Endothelial cell of umbilical vein (primary cell): ENCODE data around the gene BRCA2. TPM values are rescaled to one million over a fixed set of nuclear protein-coding genes. Genes with fewer than 3 reads are reported as not detected.

ENCODE experiments used
- BruUV-seq: library from RNA; stranded (reverse); fragments of 400-500 nt; replicated peaks from 2 replicates; lab custom pipeline; 2021; lab: Mats Ljungman, UMichigan
- CTCF ChIA-PET: fragments of 300-600, 350-600 bp; sonication (Branson Sonifier 250); formaldehyde crosslinking; loops from one replicate; lab custom pipeline; 2021; ENCODE audit warnings: antibody characterized with exemption, inconsistent platforms; lab: Charles Lee
- POLR2A ChIA-PET: fragments of 300-600, 350-600 bp; sonication (Branson Sonifier 250); formaldehyde crosslinking; loops from one replicate; lab custom pipeline; 2021; ENCODE audit warnings: antibody characterized with exemption, inconsistent platforms; lab: Charles Lee
- DNase-seq: peaks from one replicate; pipeline ENCODE4 v3.0.0-alpha.2; 2011; ENCODE audit warnings: low read depth, low spot score
- FAIRE-seq: peaks from 2 replicates; lab custom pipeline; 2011; peaks lifted over from hg19 to GRCh38; lab: Jason Lieb, UNC
- H2AFZ ChIP-seq: 2 replicates; pipeline ENCODE4 v1.6.0; 2012; ENCODE audit warnings: low read depth, low read length, control low read depth, inconsistent platforms
- H3K27ac ChIP-seq: 2 replicates; pipeline ENCODE4 v1.5.1; 2011; ENCODE audit warnings: low read depth, mild to moderate bottlenecking, control low read depth, low read length, moderate library complexity; ENCODE audit not compliant: insufficient read depth
- H3K27me3 ChIP-seq, 2 experiments: 2 replicates each; pipeline versions ENCODE4 v1.6.0 to v1.6.1; 2011; ENCODE audit warnings: low read length in 2 of 2, mixed read lengths in 1 of 2; ENCODE audit not compliant: control insufficient read depth in 2 of 2, insufficient read depth in 2 of 2
- H3K36me3 ChIP-seq, 2 experiments: 2 replicates in 1 of 2; 3 replicates in 1 of 2; pipeline ENCODE4 v1.5.1; 2011; ENCODE audit warnings: low read length in 2 of 2, mild to moderate bottlenecking in 1 of 2, moderate library complexity in 1 of 2; ENCODE audit not compliant: control insufficient read depth in 2 of 2, insufficient read depth in 2 of 2; ENCODE audit errors: extremely low read depth in 1 of 2
- H3K4me1 ChIP-seq: 3 replicates; pipeline ENCODE4 v1.5.1; 2011; ENCODE audit warnings: mild to moderate bottlenecking, low read length; ENCODE audit not compliant: control insufficient read depth, insufficient read depth; ENCODE audit errors: extremely low read depth
- H3K4me2 ChIP-seq: 2 replicates; pipeline ENCODE4 v1.6.1; 2011; ENCODE audit warnings: low read length, control low read depth, mixed read lengths; ENCODE audit not compliant: insufficient read depth
- H3K4me3 ChIP-seq, 3 experiments: fragments of 200-600 bp in 1 of 3; sonication (generic), shearing (Covaris generic) in 1 of 3; replicated peaks in 1 of 3; 2 replicates each; pipeline ENCODE4 v1.5.1; 2011 to 2016; ENCODE audit warnings: control low read depth in 3 of 3, low read length in 3 of 3, mild to moderate bottlenecking in 2 of 3, inconsistent platforms in 1 of 3, low read depth in 1 of 3, moderate library complexity in 1 of 3; ENCODE audit not compliant: insufficient read depth in 1 of 3
- H3K79me2 ChIP-seq: 2 replicates; pipeline ENCODE4 v1.6.0; 2012; ENCODE audit warnings: low read length, inconsistent platforms; ENCODE audit not compliant: control insufficient read depth, insufficient read depth
- H3K9ac ChIP-seq: replicated peaks from 2 replicates; pipeline ENCODE3; 2011; ENCODE audit warnings: low read length, control low read depth; ENCODE audit not compliant: insufficient read depth; ENCODE audit errors: extremely low read depth
- H3K9me1 ChIP-seq: replicated peaks from 3 replicates; pipeline ENCODE4 v1.6.0; 2011; ENCODE audit warnings: mild to moderate bottlenecking, low read length; ENCODE audit not compliant: control insufficient read depth, insufficient read depth; ENCODE audit errors: extremely low read depth
- H3K9me3 ChIP-seq: replicated peaks from 2 replicates; pipeline ENCODE4 v1.5.1; 2012; ENCODE audit warnings: low read length, inconsistent platforms; ENCODE audit not compliant: control insufficient read depth, insufficient read depth
- H4K20me1 ChIP-seq: replicated peaks from 2 replicates; pipeline ENCODE3; 2011; ENCODE audit warnings: mild to moderate bottlenecking, low read length; ENCODE audit not compliant: control insufficient read depth, insufficient read depth; ENCODE audit errors: extremely low read depth
- CTCF ChIP-seq, 2 donors: IDR thresholded peaks; 1 replicate in 1 of 2; 2 replicates in 1 of 2; pipeline ENCODE4 v1.5.1; 2011; ENCODE audit warnings: low read length in 2 of 2, mild to moderate bottlenecking in 2 of 2, moderate library complexity in 2 of 2, control low read depth in 1 of 2, inconsistent platforms in 1 of 2, low read depth in 1 of 2; ENCODE audit not compliant: insufficient read depth in 1 of 2; ENCODE audit errors: extremely low read depth in 1 of 2
- EZH2 ChIP-seq: IDR thresholded peaks from 2 replicates; pipeline ENCODE4 v1.6.1; 2012; ENCODE audit warnings: borderline replicate concordance, low read depth, mild to moderate bottlenecking, moderate library complexity, low read length, inconsistent platforms; ENCODE audit not compliant: severe bottlenecking
- FOS ChIP-seq: IDR thresholded peaks from 2 replicates; pipeline ENCODE4 v1.6.1; 2011; ENCODE audit warnings: mild to moderate bottlenecking, low read length, moderate library complexity, borderline replicate concordance; ENCODE audit not compliant: insufficient read depth
- GATA2 ChIP-seq: IDR thresholded peaks from 2 replicates; pipeline ENCODE4 v1.7.0; 2011; ENCODE audit warnings: low read depth, mild to moderate bottlenecking, moderate library complexity, mixed read lengths, low read length; ENCODE audit not compliant: insufficient read length, insufficient read depth
- JUN ChIP-seq: IDR thresholded peaks from 2 replicates; pipeline ENCODE4 v1.6.1; 2011; ENCODE audit warnings: borderline replicate concordance, low read depth; ENCODE audit not compliant: insufficient read length, insufficient read depth
- MAX ChIP-seq: IDR thresholded peaks from 2 replicates; pipeline ENCODE4 v1.6.1; 2011; ENCODE audit not compliant: insufficient read depth, insufficient read length
- MYC ChIP-seq: IDR thresholded peaks from one replicate; pipeline ENCODE4 v1.6.1; 2011; ENCODE audit warnings: mild to moderate bottlenecking, low read depth, low read length
- POLR2A ChIP-seq: IDR thresholded peaks from 2 replicates; pipeline ENCODE4 v1.6.1; 2012; ENCODE audit warnings: low read depth, mild to moderate bottlenecking, control low read depth, low read length
- POLR2AphosphoS5 ChIP-seq: IDR thresholded peaks from 2 replicates; pipeline ENCODE4 v1.6.1; 2012; ENCODE audit warnings: low read depth, mild to moderate bottlenecking, control low read depth, low read length, moderate library complexity; ENCODE audit not compliant: insufficient read depth
- dilution Hi-C: fragments of 300-500 bp; cut with MboI; formaldehyde crosslinking; loops from one replicate; pipeline ENCODE4 v1.15.0; 2019; ENCODE audit warnings: low sequenced_read_pairs; ENCODE audit not compliant: extremely low pct_ligation_motif_present
- intact Hi-C: fragments of 100-400 bp; cut with micrococcal nuclease; formaldehyde crosslinking; loops from one replicate; pipeline ENCODE4 v1.10.0; 2022
- polyA plus RNA-seq, 4 experiments: library from polyadenylated mRNA; depleted of rRNA in 3 of 4; stranded (reverse) in 3 of 4; unstranded in 1 of 4; fragments of >200 nt; gene quantifications; 2 replicates each; pipeline versions ENCODE4 v1.2.1 to v1.2.3, GENCODE V29; 2011 to 2012; ENCODE audit warnings: missing spikeins in 1 of 4
- total RNA-seq: library from RNA; stranded (reverse); gene quantifications from 2 replicates; pipeline ENCODE4 v1.2.3, GENCODE V29; 2021

BRCA2 gene
- total and polyA plus RNA-seq, 2 donors (not counting 3 experiments of a cell fraction or from before 2014, with no cell fraction given): 2.9 to 17.5 TPM

- peak overlapping the region; percentile 37 to 96 (median 56) for H3K4me3 ChIP-seq
- peak overlapping the region; percentile 91 for H3K9ac ChIP-seq
These were observed 1.2 kb downstream of the BRCA2 start for GRCh38 chr13:32316501-32316900.

More at GRCh38 chr13:32316501-32316900, 1.2 kb downstream of the BRCA2 start:
- ChIA-PET CTCF (no interaction called here), POLR2A (no interaction called here)
- dilution Hi-C loops: no loop called here
- intact Hi-C loops: loop anchor here (5.0 to 10.0 kb wide), 3 partner anchors 218 to 284 kb away; partner anchors contain the start of genes FRY, N4BP2L2 and PDS5B
- BruUV-seq: no TSS peak
- no peaks in the 10 kb centered on the region for H4K20me1 ChIP-seq
- DNase-seq (no peak), FAIRE-seq (peak; percentile 4)
- H3K4me2 ChIP-seq: peak overlapping the region; percentile 97
- peaks cover 14% of the 10 kb centered on the region for H3K4me1 ChIP-seq
- peak overlapping the region; percentile 88 for H3K27ac ChIP-seq
- H3K9me1 ChIP-seq: no peaks in the 10 kb centered on the region
- no peaks in the 10 kb centered on the region for H3K9me3 ChIP-seq
- peaks cover 6% of the 10 kb centered on the region for H3K79me2 ChIP-seq
- H3K36me3 ChIP-seq: no peaks in the 10 kb centered on the region
- TF ChIP-seq CTCF (IDR thresholded peaks at IDR 0.05; ENCODE audit: extremely low read depth in 1 of 2, insufficient read depth in 1 of 2, low read depth in 1 of 2, low read length in 2 of 2) (no peak), FOS (no peak), JUN (no peak), EZH2 (no peak), MAX (no peak), POLR2A (no peak), GATA2 (no peak), MYC (no peak), POLR2AphosphoS5 (no peak)
- peak overlapping the region; percentile 23 for H2AFZ ChIP-seq
- no peaks in the 10 kb centered on the region for H3K27me3 ChIP-seq
